SU-DHL-6 (cell line): ENCODE measurements around the gene PRTN3.

Experiments
- H2AFZ ChIP-seq: fragments of 200-600 bp; sonication (generic); 2 replicates; pipeline ENCODE4 v1.6.1; 2014; ENCODE audit warnings: low read depth, mild to moderate bottlenecking, moderate library complexity, mixed read lengths, antibody characterized with exemption, low read length; ENCODE audit not compliant: severe bottlenecking
- H3F3A ChIP-seq: fragments of 200-600 bp; shearing (Covaris generic); 2 replicates; pipeline ENCODE4 v1.6.0; 2016; ENCODE audit warnings: antibody characterized with exemption, mild to moderate bottlenecking; ENCODE audit not compliant: insufficient read depth
- H3K27ac ChIP-seq: fragments of 200-600 bp; sonication (generic); 2 replicates; pipeline ENCODE4 v1.5.1; 2016; ENCODE audit warnings: low read depth, mild to moderate bottlenecking, low read length, moderate library complexity, mixed read lengths
- H3K27me3 ChIP-seq: fragments of 200-600 bp; sonication (generic), shearing (Covaris generic); 2 replicates; pipeline ENCODE4 v1.6.0; 2014; ENCODE audit warnings: mild to moderate bottlenecking, low read length
- H3K36me3 ChIP-seq: fragments of 200-600 bp; sonication (generic); 2 replicates; pipeline ENCODE4 v1.6.1; 2014; ENCODE audit warnings: mild to moderate bottlenecking, low read length, mixed read lengths
- H3K4me2 ChIP-seq: fragments of 300-600, 200-600 bp; shearing (Covaris generic), sonication (generic); 2 replicates; pipeline ENCODE4 v1.6.0; 2014; ENCODE audit warnings: low read length, low read depth, mild to moderate bottlenecking; ENCODE audit not compliant: poor library complexity, severe bottlenecking
- H3K4me3 ChIP-seq: fragments of 200-600 bp; sonication (generic); 2 replicates; pipeline ENCODE4 v1.5.1; 2014; ENCODE audit warnings: antibody characterized with exemption, low read length, mild to moderate bottlenecking, mixed read lengths; ENCODE audit not compliant: insufficient read depth, poor library complexity, severe bottlenecking
- H3K79me2 ChIP-seq: fragments of 200-600 bp; sonication (generic); 2 replicates; pipeline ENCODE4 v1.6.1; 2014; ENCODE audit warnings: mild to moderate bottlenecking, low read length, moderate library complexity; ENCODE audit not compliant: insufficient read depth
- H3K9ac ChIP-seq: fragments of 200-600 bp; sonication (generic); 2 replicates; pipeline ENCODE4 v1.7.0; 2014; ENCODE audit warnings: mild to moderate bottlenecking, low read length
- H3K9me2 ChIP-seq: fragments of 200-600 bp; sonication (generic); replicated peaks from 2 replicates; pipeline ENCODE4 v1.6.1; 2014; ENCODE audit warnings: low read length; ENCODE audit not compliant: insufficient read depth
- H3K9me3 ChIP-seq: fragments of 200-600 bp; sonication (generic); 2 replicates; pipeline ENCODE4 v1.6.1; 2014; ENCODE audit warnings: low read length, mixed read lengths; ENCODE audit not compliant: insufficient read depth
- H4K20me1 ChIP-seq: fragments of 200-600 bp; sonication (generic); 2 replicates; pipeline ENCODE4 v1.6.1; 2014; ENCODE audit warnings: low read depth, mild to moderate bottlenecking, antibody characterized with exemption, low read length, moderate library complexity, mixed read lengths
- CTCF ChIP-seq: fragments of 200-600 bp; sonication (generic); IDR thresholded peaks from one replicate; pipeline ENCODE4 v1.5.1; 2017; ENCODE audit warnings: antibody characterized with exemption, mild to moderate bottlenecking, low read length, moderate library complexity; ENCODE audit not compliant: insufficient read depth, poor library complexity, severe bottlenecking
- EZH2phosphoT487 ChIP-seq: fragments of 200-600 bp; sonication (generic), shearing (Covaris generic); conservative IDR thresholded peaks from 2 replicates; pipeline ENCODE4 v1.6.1; 2018; ENCODE audit warnings: mild to moderate bottlenecking, antibody characterized with exemption, low read length, moderate library complexity, mixed read lengths

PRTN3 gene

GRCh38 chr19:897442-898039 is 56.7 kb downstream of the PRTN3 start:
- Histone ChIP-seq H3K9me3 (no peaks in the 10 kb centered on the region), H3K4me3 (no peak overlapping the region), H3K9me2 (no peaks in the 10 kb centered on the region), H4K20me1 (no peaks in the 10 kb centered on the region), H3K36me3 (no peaks in the 10 kb centered on the region), H3K4me2 (no peak overlapping the region), H2AFZ (no peak overlapping the region), H3K79me2 (0 out of 2 replicates have a peak, but pooled peaks cover under 1% of the 10 kb centered on the region), H3K9ac (no peak overlapping the region), H3K27ac (no peak overlapping the region), H3F3A (peaks cover 5% of the 10 kb centered on the region; the same call in 1 of the 2 replicates), H3K27me3 (no peaks in the 10 kb centered on the region)
- TF ChIP-seq CTCF = no peak
- no peak for TF ChIP-seq EZH2phosphoT487
